Activated T-helper 2 cell treated with anti-CD3 and anti-CD28 coated beads, Interferon-gamma antibody, Interleukin-2, Interleukin-4, amounts not matched to agents 10 μg/mL and 5 μg/mL and 100 μg/mL, durations not matched to agents 14 hours and 24 hours and 36 hours (primary cell): Measurements from ENCODE around the gene RAB10. TPM values are rescaled to one million over a fixed set of nuclear protein-coding genes. Genes with fewer than 3 reads are reported as not detected.

Experiments
- DNase-seq: peaks from one replicate; pipeline ENCODE4 v3.0.0; 2021; ENCODE audit warnings: low spot score
- H3K27ac Mint-ChIP-seq: one replicate; pipeline ENCODE4 v1.8.0; 2021; ENCODE audit warnings: mixed read lengths
- H3K27me3 Mint-ChIP-seq: one replicate; pipeline ENCODE4 v1.8.0; 2021; ENCODE audit warnings: low read depth, mixed read lengths
- H3K36me3 Mint-ChIP-seq: one replicate; pipeline ENCODE4 v1.8.0; 2021; ENCODE audit warnings: low read depth, mixed read lengths
- H3K4me1 Mint-ChIP-seq: one replicate; pipeline ENCODE4 v1.8.0; 2021; ENCODE audit warnings: low read depth, mixed read lengths
- H3K4me3 Mint-ChIP-seq: one replicate; pipeline ENCODE4 v1.8.0; 2021; ENCODE audit warnings: low read depth, mild to moderate bottlenecking, moderate library complexity, mixed read lengths
- H3K9me3 Mint-ChIP-seq: one replicate; pipeline ENCODE4 v1.8.0; 2021; ENCODE audit warnings: mixed read lengths
- intact Hi-C: fragments of 100-400 bp; cut with micrococcal nuclease; formaldehyde crosslinking; loops from one replicate; pipeline ENCODE4 v1.15.1; 2023
- total RNA-seq: library from RNA; stranded (reverse); gene quantifications from 2 replicates; pipeline ENCODE4 v1.2.3, GENCODE V29; 2022

Gene RAB10
- total RNA-seq, 1 donor from 2014 or later, result 140 TPM

- Mint-ChIP-seq H3K4me3 (no peak overlapping the region), H3K9me3 (no peaks in the 10 kb centered on the region), H3K4me1 (peaks cover 7% of the 10 kb centered on the region), H3K36me3 (peaks cover 21% of the 10 kb centered on the region), H3K27ac (no peak overlapping the region), H3K27me3 (no peaks in the 10 kb centered on the region)
- intact Hi-C loops, result no loop called here
- no peak for DNase-seq
Observed at GRCh38 chr2:26123426-26123825, 89.5 kb downstream of the RAB10 start.

GRCh38 chr2:26126074-26126473 lies 92.2 kb downstream of the RAB10 start:
- Mint-ChIP-seq H3K36me3 (peaks cover 40% of the 10 kb centered on the region), H3K9me3 (no peaks in the 10 kb centered on the region), H3K27ac (no peak overlapping the region)

GRCh38 chr2:26128176-26128575 lies 94.3 kb downstream of the RAB10 start:
- DNase-seq, result no peak

More at GRCh38 chr2:26126074-26126473, 92.2 kb downstream of the RAB10 start:
- intact Hi-C loops, result no loop called here
- no peak for DNase-seq
- no peaks in the 10 kb centered on the region for H3K27me3 Mint-ChIP-seq
- H3K4me1 Mint-ChIP-seq, result peaks cover 19% of the 10 kb centered on the region
- H3K4me3 Mint-ChIP-seq, result no peak overlapping the region

GRCh38 chr2:26130763-26131162 lies 96.9 kb downstream of the RAB10 start:
- intact Hi-C loops, result no loop called here
- no peak for DNase-seq

More at GRCh38 chr2:26128176-26128575, 94.3 kb downstream of the RAB10 start:
- Mint-ChIP-seq H3K4me3 (no peak overlapping the region), H3K9me3 (no peaks in the 10 kb centered on the region), H3K4me1 (peaks cover 22% of the 10 kb centered on the region), H3K36me3 (peaks cover 41% of the 10 kb centered on the region), H3K27ac (no peak overlapping the region), H3K27me3 (no peaks in the 10 kb centered on the region)
- intact Hi-C loops, result no loop called here

GRCh38 chr2:26136451-26136850 lies 102.6 kb downstream of the RAB10 start:
- no peak for DNase-seq
- Mint-ChIP-seq H3K36me3 (peaks cover 25% of the 10 kb centered on the region), H3K4me1 (peaks cover 6% of the 10 kb centered on the region), H3K9me3 (no peaks in the 10 kb centered on the region), H3K4me3 (no peak overlapping the region), H3K27me3 (no peaks in the 10 kb centered on the region), H3K27ac (no peak overlapping the region)
- intact Hi-C loops, result no loop called here

More at GRCh38 chr2:26130763-26131162, 96.9 kb downstream of the RAB10 start:
- H3K4me1 Mint-ChIP-seq, result peaks cover 19% of the 10 kb centered on the region
- H3K4me3 Mint-ChIP-seq, result no peak overlapping the region
- H3K27ac Mint-ChIP-seq, result peak overlapping the region; percentile 15
- no peaks in the 10 kb centered on the region for H3K9me3 Mint-ChIP-seq
- H3K27me3 Mint-ChIP-seq, result no peaks in the 10 kb centered on the region
- H3K36me3 Mint-ChIP-seq, result peaks cover 53% of the 10 kb centered on the region

- H3K36me3 Mint-ChIP-seq, result peaks cover 15% of the 10 kb centered on the region
- intact Hi-C loops, result no loop called here
- no peaks in the 10 kb centered on the region for H3K27me3 Mint-ChIP-seq
- no peak overlapping the region for H3K4me3 Mint-ChIP-seq
- H3K4me1 Mint-ChIP-seq, result peaks cover 2% of the 10 kb centered on the region
- no peaks in the 10 kb centered on the region for H3K9me3 Mint-ChIP-seq
- no peak for DNase-seq
- no peak overlapping the region for H3K27ac Mint-ChIP-seq
Observed at GRCh38 chr2:26139269-26140183, 105.6 kb downstream of the RAB10 start.

- H3K4me3 Mint-ChIP-seq, result no peak overlapping the region
- H3K9me3 Mint-ChIP-seq, result no peaks in the 10 kb centered on the region
- no peaks in the 10 kb centered on the region for H3K27me3 Mint-ChIP-seq
- peaks cover 3% of the 10 kb centered on the region for H3K4me1 Mint-ChIP-seq
- intact Hi-C loops, result no loop called here
- H3K27ac Mint-ChIP-seq, result no peak overlapping the region
- no peaks in the 10 kb centered on the region for H3K36me3 Mint-ChIP-seq
- DNase-seq, result no peak
Observed at GRCh38 chr2:26141145-26141769, 107.4 kb downstream of the RAB10 start.

- Mint-ChIP-seq H3K27ac (no peak overlapping the region), H3K36me3 (no peaks in the 10 kb centered on the region), H3K27me3 (peaks cover 5% of the 10 kb centered on the region), H3K9me3 (no peaks in the 10 kb centered on the region), H3K4me3 (no peak overlapping the region), H3K4me1 (peaks cover 3% of the 10 kb centered on the region)
- no peak for DNase-seq
- intact Hi-C loops, result no loop called here
Observed at GRCh38 chr2:26144031-26144430, 110.1 kb downstream of the RAB10 start.

GRCh38 chr2:26144953-26145680 lies 111.2 kb downstream of the RAB10 start:
- peak; percentile 44 for DNase-seq
- Mint-ChIP-seq H3K27me3 (peaks cover 11% of the 10 kb centered on the region), H3K27ac (no peak overlapping the region), H3K9me3 (no peaks in the 10 kb centered on the region), H3K4me3 (no peak overlapping the region), H3K36me3 (no peaks in the 10 kb centered on the region), H3K4me1 (peaks cover 3% of the 10 kb centered on the region)
- intact Hi-C loops, result loop anchor here (1.0 kb wide), 3 partner anchors 57 to 194 kb away; no protein-coding TSS in a partner anchor

GRCh38 chr2:26148501-26148900 lies 114.6 kb downstream of the RAB10 start:
- Mint-ChIP-seq H3K4me1 (peaks cover 3% of the 10 kb centered on the region), H3K36me3 (no peaks in the 10 kb centered on the region), H3K27ac (no peak overlapping the region), H3K9me3 (no peaks in the 10 kb centered on the region), H3K27me3 (peaks cover 27% of the 10 kb centered on the region), H3K4me3 (no peak overlapping the region)
- DNase-seq, result no peak
- intact Hi-C loops, result no loop called here

GRCh38 chr2:26150243-26150642 lies 116.4 kb downstream of the RAB10 start:
- Mint-ChIP-seq H3K4me1 (no peaks in the 10 kb centered on the region), H3K27me3 (peaks cover 31% of the 10 kb centered on the region), H3K36me3 (no peaks in the 10 kb centered on the region), H3K4me3 (no peak overlapping the region), H3K9me3 (no peaks in the 10 kb centered on the region), H3K27ac (no peak overlapping the region)
- intact Hi-C loops, result no loop called here
- no peak for DNase-seq

- intact Hi-C loops, result no loop called here
- no peaks in the 10 kb centered on the region for H3K4me1 Mint-ChIP-seq
Observed at GRCh38 chr2:26157580-26157979, 123.7 kb downstream of the RAB10 start.

More at GRCh38 chr2:26157580-26157979, 123.7 kb downstream of the RAB10 start:
- no peak for DNase-seq
- no peak overlapping the region for H3K4me3 Mint-ChIP-seq
- no peak overlapping the region for H3K27ac Mint-ChIP-seq
- H3K9me3 Mint-ChIP-seq, result no peaks in the 10 kb centered on the region
- peaks cover 11% of the 10 kb centered on the region for H3K27me3 Mint-ChIP-seq
- no peaks in the 10 kb centered on the region for H3K36me3 Mint-ChIP-seq
